A549 (cell line): Measurements from ENCODE around the gene ADGRG1.

ENCODE experiments used
- CHD2 ChIP-seq: fragments of 150-350 bp; IDR thresholded peaks from 2 replicates; pipeline ENCODE4 v1.6.1; 2014; ENCODE audit warnings: low read length; ENCODE audit not compliant: partially characterized antibody
- CTCF ChIP-seq: fragments of >200 bp; sonication (Bioruptor Twin); formaldehyde crosslinking; IDR thresholded peaks from 3 replicates; pipeline ENCODE4 v1.5.1; 2016
- EP300 ChIP-seq, 2 experiments: fragments of >200 bp; sonication (Bioruptor Twin); formaldehyde crosslinking; IDR thresholded peaks; 2 replicates in 1 of 2; 3 replicates in 1 of 2; pipeline ENCODE4 v1.6.1; 2016 to 2017
- HMGXB4 ChIP-seq: fragments of 250-450 bp; sonication (Bioruptor Pico); IDR thresholded peaks from 2 replicates; pipeline ENCODE4 v1.5.0; 2021; ENCODE audit warnings: mild to moderate bottlenecking, moderate library complexity, borderline replicate concordance

GRCh38 chr16:57649846-57650245 lies 21.4 kb downstream of the ADGRG1 start:
- TF ChIP-seq CTCF, result no peak
- no peak for TF ChIP-seq CHD2
- TF ChIP-seq HMGXB4 (CRISPR knock-in tag), result no peak
- no peak for TF ChIP-seq EP300 (IDR thresholded peaks at IDR 0.05)
